NCI-H510A (cell line): ENCODE results near the gene RHOV.
A peak's percentile ranks its signal among the peaks of the same experiment; 100 is the strongest.
"Not testable (repeated sequence)": the region's sequence is repeated elsewhere in the genome, so short reads cannot be mapped to it uniquely, and the experiment has no call there.

Experiments
- DNase-seq: peaks from one replicate; lab custom pipeline; 2025; lab: John Stamatoyannopoulos, UW

Gene RHOV

GRCh38 chr15:40872791-40873693 lies 992 bp downstream of the RHOV start:
- no peak for DNase-seq

GRCh38 chr15:40871749-40872617 lies 2.1 kb downstream of the RHOV start:
- DNase-seq: peak; percentile 39

GRCh38 chr15:40870716-40871115 lies 3.3 kb downstream of the RHOV start:
- DNase-seq: no peak

- DNase-seq: no peak
Observed at GRCh38 chr15:40869686-40870085, 4.3 kb downstream of the RHOV start.

GRCh38 chr15:40867199-40867598 lies 6.8 kb downstream of the RHOV start:
- no peak for DNase-seq

DNA sequence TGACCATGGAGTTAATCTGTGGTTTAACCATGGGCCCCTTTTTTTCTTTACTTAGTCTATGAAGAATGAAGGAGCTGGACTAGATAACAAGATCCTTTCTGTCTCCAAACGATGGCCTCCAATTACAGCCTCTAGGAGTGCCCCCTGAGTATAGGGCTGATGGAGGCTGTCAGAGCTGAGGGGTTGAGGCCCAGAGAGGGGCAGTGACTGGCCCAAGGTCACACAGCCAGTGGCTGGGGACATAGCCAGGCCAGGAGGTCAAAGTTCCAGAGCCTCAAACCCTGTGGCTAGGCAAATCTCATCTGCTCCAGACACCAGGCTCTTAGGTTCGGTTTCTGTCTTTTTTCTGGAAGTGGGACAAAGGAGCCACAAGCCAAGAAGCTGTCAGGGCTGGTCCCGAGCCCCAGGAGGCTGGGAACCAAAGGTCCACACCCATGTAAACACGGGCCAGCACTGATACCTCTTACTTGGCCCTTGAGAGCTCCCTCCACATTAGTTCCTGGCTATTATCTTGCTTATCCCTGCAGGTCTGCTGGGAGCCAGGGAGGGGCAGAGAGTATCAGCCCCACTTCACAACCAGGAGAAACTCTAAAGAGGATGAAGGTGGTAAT lies 10.3 kb downstream of the RHOV start:
- no peak for DNase-seq

DNA sequence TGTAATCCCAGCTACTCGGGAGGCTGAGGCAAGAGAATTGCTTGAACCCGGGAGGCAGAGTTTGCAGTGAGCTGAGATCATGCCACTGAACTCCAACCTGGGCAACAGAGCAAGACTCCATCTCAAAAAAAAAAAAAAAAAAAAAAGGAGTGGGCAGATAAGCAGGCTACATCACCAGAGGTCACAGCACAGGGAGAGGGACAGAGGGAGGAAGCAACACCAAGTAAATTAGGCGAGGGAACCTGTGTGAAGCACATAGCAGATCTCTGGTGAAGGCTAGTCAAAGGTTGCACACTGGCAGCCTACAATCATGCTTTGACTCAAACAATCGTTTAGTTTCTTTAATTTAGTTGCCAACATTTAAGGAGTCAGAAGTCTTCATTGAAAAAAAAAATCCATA lies 12.9 kb downstream of the RHOV start:
- DNase-seq: not testable (repeated sequence)

DNA sequence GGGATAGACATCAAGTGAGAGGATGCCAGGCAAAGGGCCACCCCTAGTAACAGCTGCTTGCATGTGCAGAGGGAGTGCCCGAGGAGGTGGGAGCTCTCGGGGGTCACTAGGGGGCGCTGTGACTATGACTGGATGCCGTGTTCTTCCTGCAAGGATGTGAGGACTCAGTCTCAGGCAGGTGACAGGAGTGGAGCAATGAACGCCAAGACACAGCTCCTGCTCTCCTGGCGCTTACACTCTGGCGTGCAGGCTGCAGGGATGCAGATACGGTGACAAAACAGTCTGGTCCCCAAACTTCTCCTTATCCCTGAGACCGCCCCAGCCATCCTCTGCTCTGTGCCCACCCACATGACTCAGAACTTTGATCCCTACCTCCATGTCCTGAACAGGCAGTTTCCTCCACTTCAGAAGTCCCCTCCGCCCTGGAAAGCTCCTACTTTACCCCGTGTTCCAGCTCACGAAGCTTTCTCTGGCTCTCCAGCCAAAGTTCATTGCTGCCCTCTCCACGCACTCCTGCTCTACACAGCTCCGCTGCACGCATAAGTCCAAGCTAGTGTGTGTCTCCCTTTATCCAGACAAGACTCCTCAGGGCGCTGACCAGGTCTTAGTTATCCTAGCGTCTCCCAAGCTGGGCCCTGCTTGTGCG lies 14.7 kb downstream of the RHOV start:
- DNase-seq: no peak

GRCh38 chr15:40858706-40859105 lies 15.3 kb downstream of the RHOV start:
- DNase-seq: no peak

- peak; percentile 40 for DNase-seq
Observed at GRCh38 chr15:40857601-40858341, 16.3 kb downstream of the RHOV start.

- no peak for DNase-seq
Observed at GRCh38 chr15:40856746-40857145, 17.3 kb downstream of the RHOV start.

- no peak for DNase-seq
Observed at GRCh38 chr15:40855706-40856234, 18.3 kb downstream of the RHOV start.

DNA sequence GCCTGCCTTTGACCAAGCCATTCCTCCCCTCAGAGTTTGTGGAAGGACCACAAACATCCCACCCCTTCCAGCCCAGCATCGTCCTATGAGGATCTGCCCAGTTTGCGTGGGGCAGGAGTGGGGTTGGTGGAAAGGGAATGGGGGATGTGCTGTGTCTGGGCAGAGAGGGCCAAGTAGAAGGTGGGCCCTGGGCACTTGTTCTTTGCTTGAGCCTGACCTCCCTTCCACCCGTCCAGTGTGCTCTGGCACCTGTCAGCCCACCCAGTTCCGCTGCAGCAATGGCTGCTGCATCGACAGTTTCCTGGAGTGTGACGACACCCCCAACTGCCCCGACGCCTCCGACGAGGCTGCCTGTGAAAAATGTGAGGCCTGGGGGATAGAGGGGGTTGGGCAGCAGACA lies 19.9 kb downstream of the RHOV start:
- no peak for DNase-seq

- no peak for DNase-seq
Observed at GRCh38 chr15:40853241-40853890, 20.7 kb downstream of the RHOV start.

DNA sequence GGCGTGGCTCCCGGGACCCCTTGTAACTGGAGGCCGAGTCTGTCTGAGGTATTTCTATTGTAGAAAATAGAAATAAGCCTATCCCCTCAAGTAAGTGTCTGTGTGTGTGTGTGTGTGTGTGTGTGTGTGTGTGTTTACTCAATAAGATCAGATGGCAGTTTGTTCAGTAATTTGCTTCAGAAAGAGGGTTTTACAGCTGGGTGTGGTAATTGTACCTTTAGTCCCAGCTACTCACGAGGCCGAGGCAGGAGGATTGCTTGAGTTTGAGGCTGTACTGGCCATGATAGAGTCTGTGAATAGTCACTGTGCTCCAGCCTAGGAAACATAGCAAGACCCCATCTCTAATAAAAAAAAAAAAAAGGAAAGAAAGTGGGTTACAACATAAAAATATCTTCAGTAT lies 21.5 kb downstream of the RHOV start:
- no peak for DNase-seq

DNA sequence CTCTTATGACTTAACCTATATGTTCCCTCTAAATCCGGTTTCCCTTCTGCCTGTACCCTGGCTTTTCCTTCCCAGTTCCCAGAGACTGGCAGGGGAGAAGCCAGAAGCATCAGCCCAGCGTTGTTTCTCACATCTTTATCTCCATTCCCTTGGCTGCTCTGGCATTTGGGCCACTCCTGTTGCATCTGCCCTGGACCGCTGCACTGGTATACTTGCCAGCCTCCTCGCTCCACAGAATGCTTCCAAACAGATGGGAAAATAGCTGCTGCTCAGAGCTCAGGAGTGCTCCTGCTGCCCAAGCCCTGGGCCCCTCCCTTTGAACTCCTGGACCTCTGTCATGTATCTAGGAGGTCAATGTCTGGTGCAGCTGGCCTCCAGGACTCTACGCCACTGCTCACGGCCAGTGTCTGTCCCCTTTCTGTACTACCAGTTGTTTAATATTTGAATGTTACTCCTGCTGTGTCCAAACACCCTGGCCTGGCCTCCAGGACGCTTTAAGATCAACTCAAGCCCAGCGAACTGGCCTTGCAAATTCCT lies 23.4 kb downstream of the RHOV start:
- DNase-seq: no peak

DNA sequence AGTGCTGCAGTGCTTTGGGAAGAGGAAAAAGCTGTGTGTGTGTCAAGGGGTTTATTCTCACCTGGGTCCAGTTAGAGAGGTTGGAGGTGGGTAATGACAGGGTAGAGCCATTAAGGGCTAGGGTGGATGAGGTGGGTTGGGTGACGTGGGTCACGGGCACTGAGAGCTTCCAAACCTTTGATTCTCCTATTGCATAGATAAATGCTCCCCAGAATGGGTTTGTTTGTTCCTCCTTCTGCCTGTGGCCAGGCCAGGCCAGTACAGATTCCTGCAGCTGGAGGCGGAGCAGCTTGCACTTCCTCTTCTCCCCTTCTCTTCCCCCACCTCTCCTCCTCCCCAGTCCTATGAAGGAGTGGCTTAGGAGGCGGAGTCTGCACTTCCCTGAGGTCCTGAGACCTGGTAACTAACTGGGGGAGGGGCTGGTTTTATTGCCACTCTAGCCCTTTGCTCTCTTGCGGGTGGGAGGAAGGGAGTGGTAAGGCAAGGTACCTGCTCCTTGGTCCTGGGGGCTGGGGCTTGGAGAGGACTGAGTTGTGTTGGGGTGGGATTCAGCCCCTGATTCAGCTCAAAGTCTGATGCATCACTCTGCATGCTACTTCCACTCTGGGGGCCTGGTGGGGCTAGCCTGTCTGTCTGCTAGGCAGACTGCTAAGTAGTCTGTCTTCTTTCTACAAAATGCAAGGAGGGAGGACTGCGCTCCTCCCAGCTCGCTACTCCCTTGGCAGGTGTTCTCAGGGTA lies 26.6 kb downstream of the RHOV start:
- DNase-seq: peak; percentile 81

GRCh38 chr15:40846841-40847222 lies 27.2 kb downstream of the RHOV start:
- DNase-seq: no peak

- DNase-seq: peak; percentile 57
Observed at GRCh38 chr15:40845511-40846284, 28.3 kb downstream of the RHOV start.
